ENCODE results near the gene NECAB2.

DNA sequence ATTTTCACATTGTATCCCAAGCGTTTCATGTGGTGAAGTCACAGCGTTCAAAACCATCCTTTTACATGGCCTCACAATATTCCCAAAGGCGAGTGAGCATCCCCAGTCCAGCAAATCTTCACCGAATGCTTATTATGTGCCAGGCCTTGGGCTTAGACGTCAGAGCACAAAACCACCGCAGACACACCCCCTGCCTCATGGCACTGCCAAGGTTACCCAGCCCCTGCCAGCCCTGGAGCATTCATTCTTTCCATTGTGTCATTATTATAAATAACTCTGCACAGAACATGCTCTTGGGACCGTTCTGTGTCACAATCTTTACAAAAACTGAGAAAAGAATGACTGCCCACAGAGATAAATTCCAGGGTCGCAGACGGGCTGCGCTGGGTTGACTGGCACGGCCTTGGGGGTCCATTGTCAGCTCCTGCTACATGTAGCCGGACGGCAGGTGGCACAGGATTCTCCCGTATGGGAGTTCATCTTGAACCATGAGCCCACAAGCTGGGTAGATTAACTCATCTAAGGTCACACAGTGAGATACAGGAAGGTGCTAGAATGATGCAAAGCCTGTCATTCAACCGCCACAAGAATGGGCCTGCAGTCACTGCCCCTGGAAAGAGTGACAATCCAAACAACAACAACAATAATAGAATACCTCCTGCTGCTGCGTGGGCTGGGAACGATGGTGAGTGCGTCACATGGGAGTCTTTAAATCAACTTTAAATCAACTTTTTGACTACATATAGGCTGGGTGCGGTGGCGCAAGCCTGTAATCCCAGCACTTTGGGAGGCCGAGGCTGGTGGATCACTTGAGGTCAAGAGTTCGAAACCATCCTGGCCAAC, 4.5 kb upstream of the NECAB2 start:
- TF ChIP-seq, protein P1, sequence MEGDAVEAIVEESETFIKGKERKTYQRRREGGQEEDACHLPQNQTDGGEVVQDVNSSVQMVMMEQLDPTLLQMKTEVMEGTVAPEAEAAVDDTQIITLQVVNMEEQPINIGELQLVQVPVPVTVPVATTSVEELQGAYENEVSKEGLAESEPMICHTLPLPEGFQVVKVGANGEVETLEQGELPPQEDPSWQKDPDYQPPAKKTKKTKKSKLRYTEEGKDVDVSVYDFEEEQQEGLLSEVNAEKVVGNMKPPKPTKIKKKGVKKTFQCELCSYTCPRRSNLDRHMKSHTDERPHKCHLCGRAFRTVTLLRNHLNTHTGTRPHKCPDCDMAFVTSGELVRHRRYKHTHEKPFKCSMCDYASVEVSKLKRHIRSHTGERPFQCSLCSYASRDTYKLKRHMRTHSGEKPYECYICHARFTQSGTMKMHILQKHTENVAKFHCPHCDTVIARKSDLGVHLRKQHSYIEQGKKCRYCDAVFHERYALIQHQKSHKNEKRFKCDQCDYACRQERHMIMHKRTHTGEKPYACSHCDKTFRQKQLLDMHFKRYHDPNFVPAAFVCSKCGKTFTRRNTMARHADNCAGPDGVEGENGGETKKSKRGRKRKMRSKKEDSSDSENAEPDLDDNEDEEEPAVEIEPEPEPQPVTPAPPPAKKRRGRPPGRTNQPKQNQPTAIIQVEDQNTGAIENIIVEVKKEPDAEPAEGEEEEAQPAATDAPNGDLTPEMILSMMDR (IDR thresholded peaks at IDR 0.05): no peak
- TF ChIP-seq POLR2A (IDR thresholded peaks at IDR 0.05): no peak

Data from body of pancreas (tissue), 4 donors.